HG03439 (cell line): Measurements from ENCODE around the gene TFEB.

Experiments used
- ATAC-seq: cut with Tn5 transposase; IDR thresholded peaks from one replicate; pipeline ENCODE4 v1.9.1; 2021; ENCODE audit warnings: mild to moderate bottlenecking, moderate library complexity; ENCODE audit not compliant: unreplicated experiment

The TFEB gene

DNA sequence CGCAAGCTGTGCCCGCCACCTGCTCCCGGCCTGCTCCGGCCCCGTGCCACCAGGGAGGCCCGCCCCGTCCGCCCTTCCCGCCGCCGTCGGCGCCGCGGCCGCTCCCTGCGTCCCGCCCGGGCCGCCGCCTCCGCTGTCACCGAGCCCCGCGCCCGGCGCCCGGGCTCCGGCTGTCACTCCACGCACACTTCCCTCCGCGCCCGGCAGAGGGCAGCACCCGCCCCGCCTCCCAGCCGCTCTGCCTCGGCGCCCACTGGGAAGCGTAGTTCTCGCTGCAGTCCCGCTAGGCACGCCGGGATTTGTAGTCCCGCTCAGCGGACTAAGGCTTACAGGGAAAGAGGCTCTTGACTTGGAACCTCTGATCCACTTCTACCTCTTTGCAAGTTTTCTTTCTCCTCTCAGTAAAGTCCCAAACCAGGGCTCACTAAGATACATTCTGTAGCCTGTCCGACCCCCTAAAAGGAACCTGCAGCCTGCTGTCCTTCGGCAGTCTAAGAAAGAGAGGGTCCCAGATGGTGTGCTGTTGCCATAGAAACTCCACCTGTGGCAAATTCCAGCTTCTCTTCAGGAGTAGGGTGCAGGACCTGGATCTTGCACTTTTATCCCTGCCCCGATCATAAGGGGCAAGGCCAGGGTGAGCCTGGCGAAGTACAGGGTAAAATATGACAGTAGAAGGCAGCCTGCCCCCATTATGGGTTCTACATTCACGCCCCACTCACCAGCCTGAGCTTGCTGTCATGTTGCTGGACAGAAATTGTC is at the start of gene TFEB:
Gene TFEB, minus strand, starts transcription at position 182 of the 759 bp plus-strand sequence. CDS start 44,395 bp downstream, outside the sequence.
- peak; percentile 54 for ATAC-seq

DNA sequence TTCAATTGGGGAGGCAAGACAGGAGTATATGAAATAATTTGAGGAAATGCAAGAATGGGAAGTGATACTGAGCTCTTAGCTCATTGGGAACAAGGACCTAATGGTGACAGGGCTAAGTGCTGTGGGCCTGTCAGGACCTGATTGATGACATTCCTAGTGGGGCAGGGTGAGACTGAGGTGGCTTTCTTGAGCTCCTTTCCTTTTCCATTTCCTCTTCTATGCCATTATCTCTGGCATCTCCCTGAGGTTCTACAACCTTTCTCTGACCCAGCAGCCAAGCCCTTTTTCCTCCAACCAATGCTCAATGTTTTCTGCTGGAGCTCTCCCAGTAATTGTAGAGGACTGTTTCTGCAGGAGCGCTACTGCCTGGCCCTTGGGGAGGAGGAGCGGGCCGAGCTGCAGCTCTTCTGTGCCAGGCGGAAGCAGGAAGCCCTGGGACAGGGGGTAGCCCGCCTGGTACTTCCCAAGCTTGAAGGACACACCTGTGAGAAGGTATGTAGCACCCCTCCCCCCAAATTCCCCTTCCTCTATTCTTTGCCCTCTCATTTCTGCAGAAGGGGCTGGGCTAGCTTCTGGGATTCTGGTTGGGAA is 49.3 kb upstream of the TFEB start:
- ATAC-seq = no peak

DNA sequence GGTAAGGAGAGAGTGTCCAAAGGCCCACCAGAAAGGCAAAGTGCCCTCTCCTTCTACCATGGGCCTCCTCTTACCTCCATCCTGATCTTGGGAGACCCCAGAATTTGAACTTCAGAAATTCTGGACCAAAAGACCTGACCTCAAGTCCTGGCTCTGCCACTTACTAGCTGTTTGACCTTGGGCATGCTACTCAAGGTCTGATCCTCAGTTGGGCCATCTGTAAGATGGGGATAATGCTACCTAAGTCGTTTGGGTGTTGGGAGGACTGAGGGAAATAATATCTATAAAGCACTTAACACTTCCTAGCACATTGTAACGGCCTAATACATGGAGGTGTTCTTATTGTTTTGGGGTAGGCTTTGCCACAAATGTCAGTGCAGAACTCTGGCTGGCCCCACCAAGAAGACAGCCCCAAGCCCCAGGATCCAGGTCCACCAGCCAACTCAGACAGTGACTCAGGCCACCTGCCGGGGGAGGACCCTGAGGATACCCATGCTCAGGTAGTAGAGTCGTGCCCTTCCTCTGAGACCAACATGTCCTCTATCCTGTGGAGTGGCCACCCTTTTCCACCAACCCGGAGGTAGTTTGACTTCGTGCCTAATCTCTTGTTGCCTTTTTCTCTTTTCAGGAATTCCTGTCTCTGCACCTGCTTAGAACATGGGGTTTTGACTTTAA is 47.8 kb upstream of the TFEB start:
- ATAC-seq = no peak

DNA sequence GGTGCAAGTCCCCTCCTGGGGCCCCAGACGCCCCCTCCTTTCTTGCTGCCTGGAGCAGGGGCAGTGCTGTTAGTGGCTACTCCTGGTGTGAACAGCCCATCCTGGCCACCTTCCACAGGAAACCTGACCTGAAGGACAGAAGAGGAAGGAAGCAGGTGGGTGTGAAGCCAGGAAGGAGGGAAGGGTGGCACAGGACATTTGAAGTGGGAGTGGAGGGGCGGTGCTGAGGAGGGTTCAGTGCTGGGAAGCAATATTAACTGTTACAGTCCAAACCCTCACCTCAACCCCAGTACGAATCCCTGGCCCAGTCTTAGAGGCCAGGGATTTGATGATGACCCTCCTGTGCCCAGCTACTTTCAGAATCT is 45.9 kb upstream of the TFEB start:
- ATAC-seq = no peak

DNA sequence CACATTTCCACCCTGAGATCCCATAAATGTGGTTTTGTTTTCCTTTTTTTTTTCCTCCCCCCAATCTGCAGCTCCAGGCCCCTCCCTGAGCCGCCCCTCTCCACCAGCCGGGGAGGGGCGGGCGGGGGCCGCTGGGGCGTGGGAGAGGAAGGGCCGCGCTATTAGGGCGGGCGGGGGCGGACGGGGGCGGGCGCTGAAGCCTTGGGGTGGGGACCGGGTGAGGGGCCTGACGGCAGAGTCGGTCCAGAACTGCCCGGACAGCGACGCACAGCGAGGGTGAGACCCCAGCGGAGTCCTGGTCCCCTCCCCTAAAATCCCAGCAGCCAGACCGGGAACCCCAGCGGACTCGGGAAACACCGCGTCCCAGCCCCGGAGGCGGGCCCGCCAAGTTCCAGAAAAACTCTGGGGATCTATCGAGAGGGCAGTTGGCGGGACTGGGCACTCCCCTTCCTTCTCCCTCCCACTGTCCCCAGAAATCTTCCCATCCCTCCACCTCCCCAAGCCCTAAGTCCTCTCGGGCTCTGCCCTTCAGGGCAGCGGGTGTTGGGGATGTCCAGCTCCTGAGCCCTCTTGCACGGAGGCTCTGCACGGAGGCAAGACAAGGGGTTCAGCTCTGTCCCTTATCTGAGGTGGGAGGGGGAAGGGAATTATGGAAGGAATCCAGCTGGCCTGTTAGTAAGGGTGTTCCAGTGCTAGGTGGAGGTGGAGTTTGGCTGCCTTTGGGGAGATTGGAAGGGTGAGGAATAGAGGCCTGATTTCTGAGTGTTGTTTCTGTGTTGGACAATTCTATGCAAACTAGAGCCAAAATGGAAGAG is 45.4 kb upstream of the TFEB start, which contains the start of gene PRICKLE4:
Gene PRICKLE4, plus strand, starts transcription at position 232 of the 815 bp plus-strand sequence. CDS start 2,692 bp downstream, outside the sequence.
- no peak for ATAC-seq

- ATAC-seq = peak; percentile 87
These were observed 44.6 kb upstream of the TFEB start, which contains the start of gene FRS3 for GRCh38 chr6:41779788-41780550. TSS of gene FRS3 (minus strand) at chr6:41779900. CDS start at chr6:41776987, 2,913 bp downstream.

DNA sequence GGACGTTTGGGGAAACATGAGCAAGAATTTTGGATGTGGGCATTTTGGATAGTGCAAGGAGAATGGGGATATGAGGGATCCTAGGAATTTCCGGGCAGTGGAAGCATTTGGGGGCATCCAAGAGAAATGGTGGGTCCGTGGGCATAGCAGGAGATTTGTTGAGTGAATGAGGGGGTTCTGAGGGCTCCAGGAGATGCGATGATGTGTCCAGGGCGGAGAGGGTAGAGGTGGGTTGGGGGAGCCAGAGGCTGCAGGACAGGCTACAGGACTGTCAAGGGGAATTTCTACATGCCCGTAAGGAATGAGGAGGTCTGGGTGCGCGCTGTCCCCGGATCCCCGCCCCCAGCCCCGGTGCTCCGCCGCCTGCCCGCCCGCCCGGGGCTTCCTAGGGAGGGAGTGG is 43.9 kb upstream of the TFEB start:
- peak; percentile 6 for ATAC-seq

- ATAC-seq = no peak
These were observed 43.5 kb upstream of the TFEB start for GRCh38 chr6:41778895-41779294.

DNA sequence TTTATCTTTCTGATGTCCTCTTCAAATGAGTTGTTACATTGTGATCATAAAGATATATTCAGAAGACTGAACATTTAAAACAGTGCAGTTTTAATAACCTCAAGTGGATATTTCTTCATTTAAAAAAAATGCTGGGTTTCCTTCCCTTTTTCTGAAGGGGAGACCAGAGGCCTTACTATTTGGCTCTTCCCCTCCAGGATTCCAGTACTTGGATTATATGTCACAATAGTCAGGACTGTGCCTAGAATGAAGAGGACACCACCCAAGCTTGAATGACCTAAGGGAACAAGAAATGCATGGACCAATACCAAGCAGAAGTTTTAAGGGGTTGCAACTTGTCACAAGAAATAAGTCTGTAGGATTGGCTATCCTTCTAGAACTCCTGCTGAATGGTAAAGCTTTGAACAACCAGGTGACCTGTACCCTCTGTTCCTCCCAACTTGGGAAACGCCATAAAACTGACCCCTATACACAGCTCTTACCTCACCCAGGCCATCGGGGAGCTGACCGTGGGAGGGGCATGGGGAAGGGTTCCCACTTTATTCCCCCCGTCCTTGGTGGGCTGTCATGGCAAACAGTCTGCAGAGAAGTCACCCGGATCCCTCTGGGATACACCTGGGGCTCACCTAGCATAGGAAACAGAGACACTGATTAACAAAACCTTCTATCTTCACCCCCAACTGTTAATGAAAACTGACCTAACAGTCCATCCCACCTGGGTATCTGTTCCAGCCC is 42.3 kb upstream of the TFEB start:
- ATAC-seq = no peak

GRCh38 chr6:41775293-41775882 is 40.0 kb upstream of the TFEB start:
- ATAC-seq = no peak

- ATAC-seq = no peak
These were observed 39.4 kb upstream of the TFEB start for GRCh38 chr6:41774841-41775240.

- ATAC-seq = no peak
These were observed 35.9 kb upstream of the TFEB start for GRCh38 chr6:41771058-41771983.

GRCh38 chr6:41770381-41771057 is 35.1 kb upstream of the TFEB start:
- ATAC-seq = no peak

GRCh38 chr6:41769376-41769775 is 34.0 kb upstream of the TFEB start:
- ATAC-seq = no peak

GRCh38 chr6:41768545-41769308 is 33.3 kb upstream of the TFEB start:
- ATAC-seq = no peak

DNA sequence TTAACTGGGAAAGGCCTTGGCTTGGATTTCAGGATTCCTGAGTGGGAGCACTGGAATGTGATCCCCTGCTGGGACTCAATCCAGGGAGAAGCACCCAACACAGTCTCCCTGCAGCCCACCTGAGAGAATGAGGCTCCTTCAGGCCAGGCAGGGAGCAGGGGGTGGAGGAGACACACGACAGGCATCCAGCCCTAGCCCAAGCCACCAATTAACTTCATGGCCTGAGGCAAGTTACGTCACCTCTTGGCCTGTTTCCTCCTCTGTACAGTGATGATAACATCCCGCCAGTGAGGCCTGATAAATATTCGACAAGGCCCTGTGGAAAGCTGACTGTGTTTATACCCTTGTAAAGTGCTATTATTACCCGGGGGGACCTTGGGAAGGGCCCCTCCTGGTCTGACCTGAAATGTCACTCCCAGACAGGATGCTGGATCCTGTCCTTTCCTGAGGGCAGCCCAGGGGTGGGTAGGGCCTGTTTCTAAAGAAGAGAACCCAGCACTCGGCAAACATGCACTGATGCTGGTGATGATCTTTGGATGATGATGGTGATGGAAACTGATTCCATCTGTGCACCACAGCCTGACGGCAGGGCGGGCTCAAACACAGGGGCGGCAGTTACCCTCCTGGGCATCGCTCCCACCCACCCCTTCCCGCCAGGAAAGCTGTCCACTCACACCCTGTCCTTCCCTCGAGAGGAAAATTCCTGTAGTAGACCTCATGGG is 31.9 kb upstream of the TFEB start:
- ATAC-seq = no peak
